Activated CD8-positive, alpha-beta T cell treated with anti-CD3 and anti-CD28 coated beads, Interleukin-2, amount 10 ng/mL, durations not matched to agents 7 days and 5 days (primary cell): ENCODE results near the gene SPATA21. TPM values are rescaled to one million over a fixed set of nuclear protein-coding genes. Genes with fewer than 3 reads are reported as not detected.

Source experiments
- ATAC-seq: fragments of 150-1000 bp; cut with Tn5 transposase; one replicate; pipeline ENCODE4 v1.10.0; 2021; ENCODE audit warnings: moderate library complexity
- CTCF ChIA-PET: fragments of 350-600 bp; sonication (Branson Sonifier 250); formaldehyde crosslinking; loops from one replicate; lab custom pipeline; 2021; ENCODE audit warnings: antibody characterized with exemption; lab: Charles Lee
- POLR2A ChIA-PET: fragments of 350-600 bp; sonication (Branson Sonifier 250); formaldehyde crosslinking; loops from one replicate; lab custom pipeline; 2021; ENCODE audit warnings: antibody characterized with exemption; lab: Charles Lee
- DNase-seq: peaks from one replicate; pipeline ENCODE4 v3.0.0-alpha.2; 2020
- H3K27ac Mint-ChIP-seq: one replicate; pipeline ENCODE4 v1.8.0; 2021; ENCODE audit warnings: mild to moderate bottlenecking, mixed read lengths
- H3K27me3 Mint-ChIP-seq: one replicate; pipeline ENCODE4 v1.8.0; 2021; ENCODE audit warnings: low read depth, mixed read lengths
- H3K36me3 Mint-ChIP-seq: one replicate; pipeline ENCODE4 v1.8.0; 2021; ENCODE audit warnings: low read depth, mixed read lengths
- H3K4me1 Mint-ChIP-seq: one replicate; pipeline ENCODE4 v1.8.0; 2021; ENCODE audit warnings: low read depth, mixed read lengths
- H3K4me3 Mint-ChIP-seq: one replicate; pipeline ENCODE4 v1.8.0; 2021; ENCODE audit warnings: mild to moderate bottlenecking, mixed read lengths
- H3K9me3 Mint-ChIP-seq: one replicate; pipeline ENCODE4 v1.8.0; 2022; ENCODE audit warnings: mixed read lengths; ENCODE audit not compliant: insufficient read depth
- total RNA-seq, 2 experiments: library from RNA; stranded (reverse); gene quantifications; one replicate each; pipeline ENCODE4 v1.2.3, GENCODE V29; 2021

The SPATA21 gene
- total RNA-seq, 2 experiments from 2014 or later, result not detected

DNA sequence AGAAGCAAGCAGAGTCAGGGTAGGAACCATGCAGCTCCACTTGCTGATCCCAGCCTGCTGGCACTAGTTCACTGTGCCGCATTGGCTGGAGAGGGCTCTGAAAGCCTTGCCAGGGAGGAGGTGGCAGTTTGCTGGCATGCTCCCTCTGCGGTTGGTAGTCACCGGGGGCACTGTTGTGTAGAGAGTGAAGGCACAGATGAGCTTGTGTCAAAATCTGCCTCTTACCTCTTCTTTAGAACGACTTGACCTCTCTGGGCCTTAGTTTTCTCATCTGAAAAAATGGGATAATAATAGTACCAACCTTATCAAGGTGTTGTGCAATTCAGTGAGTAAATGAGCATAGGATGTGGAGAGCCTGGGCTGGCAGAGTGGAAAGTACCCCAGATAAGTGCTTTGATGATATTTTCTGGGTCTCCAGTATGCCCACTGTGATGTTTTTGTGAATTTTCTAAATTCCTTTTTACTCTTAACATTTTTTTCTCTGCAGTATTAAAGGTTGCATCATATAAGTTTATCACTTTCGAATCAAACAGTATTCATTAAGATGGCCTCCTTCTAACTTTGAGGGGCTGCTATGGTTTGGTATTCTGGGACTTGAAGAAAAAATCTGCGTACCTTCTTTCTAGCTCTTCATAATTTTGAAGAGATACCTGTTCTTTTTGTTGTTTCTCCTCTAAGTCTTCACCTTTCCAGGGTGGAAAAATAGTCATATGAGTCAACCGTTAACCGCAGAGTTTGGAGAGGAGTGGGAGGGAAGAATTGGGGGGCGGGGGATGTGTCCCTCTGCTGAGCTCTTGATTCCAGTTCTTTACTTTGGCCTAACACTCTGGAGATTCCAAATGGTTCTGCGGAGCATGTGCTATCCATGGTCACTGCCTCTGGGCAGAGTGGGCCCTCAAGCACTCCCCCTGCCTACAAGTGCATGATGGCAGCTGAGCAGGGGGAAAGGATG, 43.4 kb downstream of the SPATA21 start:
- DNase-seq (no peak), ATAC-seq (no peak)
- POLR2A ChIA-PET, result no interaction called here
- Mint-ChIP-seq H3K9me3 (no peaks in the 10 kb centered on the region), H3K36me3 (peaks cover 56% of the 10 kb centered on the region), H3K4me3 (no peak overlapping the region), H3K27me3 (no peaks in the 10 kb centered on the region), H3K27ac (no peak overlapping the region), H3K4me1 (peaks cover 50% of the 10 kb centered on the region)
- CTCF ChIA-PET, result interaction anchor here (1.1 to 3.8 kb wide), 3 partner anchors 27 to 47 kb away, joined by 5 to 18 read pairs (median 6); partner anchors contain the start of gene NECAP2

DNA sequence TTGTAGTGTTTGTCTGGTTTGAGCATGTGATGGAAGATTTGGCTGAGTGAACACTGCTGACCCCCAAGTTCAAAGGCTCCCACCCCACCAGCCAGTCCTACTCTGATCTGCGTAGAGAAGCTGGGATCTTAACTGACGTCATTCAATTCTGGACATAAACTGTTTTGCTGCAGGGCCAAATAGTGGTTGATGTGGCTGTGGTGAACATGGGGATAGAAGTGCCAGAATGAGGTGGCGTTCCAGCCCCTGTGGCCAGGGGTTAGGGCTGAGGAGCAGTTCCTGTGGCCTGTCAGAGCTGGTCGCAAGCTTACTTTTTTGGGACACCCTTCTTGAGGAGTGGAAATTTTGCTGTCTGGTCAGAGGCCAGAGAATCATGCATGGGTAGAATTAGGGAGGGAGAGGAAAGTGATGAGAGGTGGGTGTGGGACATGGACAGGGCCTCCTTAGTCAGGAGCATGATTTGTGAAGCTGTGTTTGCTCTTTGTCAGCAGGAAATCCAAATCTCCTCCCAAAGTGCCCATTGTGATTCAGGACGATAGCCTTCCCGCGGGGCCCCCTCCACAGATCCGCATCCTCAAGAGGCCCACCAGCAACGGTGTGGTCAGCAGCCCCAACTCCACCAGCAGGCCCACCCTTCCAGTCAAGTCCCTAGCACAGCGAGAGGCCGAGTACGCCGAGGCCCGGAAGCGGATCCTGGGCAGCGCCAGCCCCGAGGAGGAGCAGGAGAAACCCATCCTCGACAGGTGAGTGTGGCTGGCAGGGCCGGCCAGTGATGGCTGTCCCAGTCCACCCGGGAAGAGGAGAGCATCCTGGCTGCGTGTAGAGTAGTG, 44.3 kb downstream of the SPATA21 start:
- ChIA-PET CTCF (interaction anchor here (1.6 to 3.8 kb wide), 2 partner anchors 27 to 48 kb away, joined by 6 to 18 read pairs; partner anchors contain the start of gene NECAP2), POLR2A (no interaction called here)
- ATAC-seq (no peak), DNase-seq (no peak)
- no peak overlapping the region for H3K4me3 Mint-ChIP-seq
- peak overlapping the region; percentile 82 for H3K27ac Mint-ChIP-seq
- peaks cover 56% of the 10 kb centered on the region for H3K4me1 Mint-ChIP-seq
- no peaks in the 10 kb centered on the region for H3K9me3 Mint-ChIP-seq
- no peaks in the 10 kb centered on the region for H3K27me3 Mint-ChIP-seq
- H3K36me3 Mint-ChIP-seq, result peaks cover 56% of the 10 kb centered on the region

DNA sequence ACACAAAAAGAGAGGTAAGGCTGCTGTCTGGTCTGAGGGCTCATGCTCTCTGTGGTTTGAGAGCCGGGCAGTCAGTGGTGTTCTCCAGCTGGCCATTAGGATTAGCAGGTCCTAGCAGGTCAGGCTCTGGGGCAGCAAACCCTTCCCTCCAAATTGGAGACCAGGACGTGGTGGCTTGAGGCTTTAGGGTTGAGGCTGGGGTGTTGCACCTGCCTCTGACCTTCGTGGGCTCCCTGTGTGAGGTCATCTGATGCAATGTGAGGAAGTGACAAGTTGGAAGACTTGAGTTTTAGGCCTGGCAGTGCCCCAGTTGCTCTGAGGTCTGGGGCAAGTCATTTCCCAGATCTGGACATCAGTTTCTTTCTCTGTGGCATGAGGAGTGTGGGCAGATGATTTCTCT, 45.8 kb downstream of the SPATA21 start:
- peaks cover 50% of the 10 kb centered on the region for H3K36me3 Mint-ChIP-seq
- no peaks in the 10 kb centered on the region for H3K27me3 Mint-ChIP-seq
- H3K4me1 Mint-ChIP-seq, result peaks cover 63% of the 10 kb centered on the region
- H3K27ac Mint-ChIP-seq, result peak overlapping the region; percentile 82
- no peaks in the 10 kb centered on the region for H3K9me3 Mint-ChIP-seq
- ChIA-PET CTCF (interaction anchor here (1.2 to 3.8 kb wide), 2 partner anchors 17 to 49 kb away, joined by 3 to 18 read pairs; partner anchors contain the start of gene NECAP2), POLR2A (interaction anchor here (0.6 kb wide), 1 partner anchor 215 kb away, joined by 3 read pairs; no protein-coding TSS in a partner anchor)
- ATAC-seq, result peak; percentile 37
- H3K4me3 Mint-ChIP-seq, result no peak overlapping the region
- peak; percentile 32 for DNase-seq

DNA sequence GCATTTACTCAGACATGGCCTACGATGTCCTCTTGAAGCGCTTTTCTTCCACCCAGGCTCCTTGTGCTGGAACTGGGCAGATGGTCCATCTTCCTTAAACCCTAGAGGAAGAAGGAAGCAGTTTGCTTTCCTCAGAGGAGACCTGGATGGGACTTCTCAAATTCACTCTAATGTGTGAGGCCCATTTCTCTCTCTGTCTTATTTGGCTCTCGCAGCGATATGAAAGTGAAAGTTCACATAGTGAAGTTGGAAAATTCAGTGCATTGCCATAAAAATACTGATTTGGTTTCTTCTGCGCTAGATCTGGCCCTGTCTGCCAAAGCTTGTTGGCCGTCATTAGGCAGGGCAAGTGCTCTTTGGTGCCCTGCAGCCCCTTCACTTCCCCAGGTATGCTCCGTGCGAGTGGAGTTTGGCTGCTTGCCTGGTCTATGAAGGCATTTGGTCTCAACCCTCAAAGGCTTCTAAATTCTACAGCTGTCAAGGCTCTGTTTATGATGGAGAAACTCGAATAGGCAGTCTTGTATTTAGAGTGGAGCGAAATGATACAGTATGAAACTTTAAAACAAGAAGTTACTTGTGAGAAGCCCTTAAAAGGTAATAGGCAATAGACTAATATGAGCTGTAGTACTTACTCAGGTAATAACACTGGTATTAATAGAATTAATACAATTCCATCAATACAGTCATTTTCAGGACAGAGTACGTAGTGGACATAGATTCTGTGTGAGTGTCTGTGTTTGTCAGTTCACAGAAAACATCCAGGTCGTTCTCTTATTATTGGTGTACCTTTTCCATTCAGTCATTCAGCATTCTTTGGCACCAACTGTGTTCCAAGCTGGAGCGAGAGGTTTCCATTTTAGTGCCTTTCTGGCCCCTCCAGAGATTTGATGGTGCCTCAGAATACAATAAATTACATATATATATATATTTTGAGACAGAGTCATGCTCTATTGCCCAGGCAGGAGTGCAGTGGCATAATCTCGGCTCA, 49.7 kb downstream of the SPATA21 start:
- Mint-ChIP-seq H3K4me1 (peaks cover 76% of the 10 kb centered on the region), H3K27me3 (no peaks in the 10 kb centered on the region), H3K4me3 (peak overlapping the region; percentile 67), H3K36me3 (peaks cover 33% of the 10 kb centered on the region), H3K9me3 (no peaks in the 10 kb centered on the region), H3K27ac (peak overlapping the region; percentile 58)
- ChIA-PET POLR2A (interaction anchor here (1.1 to 2.9 kb wide), 3 partner anchors 19 to 53 kb away, joined by 5 to 15 read pairs (median 10); partner anchors contain the start of gene NECAP2), CTCF (interaction anchor here (0.6 to 1.4 kb wide), 7 partner anchors 9 to 53 kb away, joined by 3 to 5 read pairs (median 3); partner anchors contain the start of gene NECAP2)
- ATAC-seq, result peak; percentile 56
- no peak for DNase-seq

DNA sequence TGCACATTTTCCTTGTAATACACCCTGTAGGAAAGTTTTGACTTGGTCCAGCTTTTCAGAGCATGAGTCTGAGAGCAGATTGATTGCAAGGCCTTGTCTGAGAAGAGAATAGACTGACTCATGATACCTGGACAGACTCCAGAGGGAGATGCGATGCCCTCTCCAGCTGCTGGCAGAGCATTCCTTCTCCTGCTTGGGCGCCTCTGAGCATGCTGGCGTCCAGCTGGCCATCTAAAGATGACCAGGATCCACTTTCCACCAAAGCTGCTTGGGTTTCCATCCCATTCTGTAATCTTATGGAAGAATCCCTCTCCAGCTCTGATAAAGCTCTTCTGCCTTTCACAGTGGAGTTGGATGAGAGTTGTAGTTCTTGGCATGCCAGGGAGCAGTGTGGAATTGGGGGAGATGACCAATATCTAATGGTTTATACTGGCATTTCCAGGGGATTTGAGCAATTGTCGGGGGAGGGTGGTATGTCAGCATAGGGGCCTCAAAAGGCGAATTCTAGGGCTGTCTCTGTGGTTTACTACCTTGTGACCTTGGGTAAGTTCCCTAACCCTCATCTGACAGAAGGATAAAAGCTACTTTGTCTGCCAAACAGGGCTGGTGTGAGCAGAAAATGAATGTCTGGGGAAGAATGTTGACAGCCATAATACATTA, 50.6 kb downstream of the SPATA21 start:
- ChIA-PET CTCF (interaction anchor here (1.0 to 1.4 kb wide), 4 partner anchors 10 to 39 kb away, joined by 3 to 5 read pairs (median 3); no protein-coding TSS in a partner anchor), POLR2A (interaction anchor here (0.8 to 2.9 kb wide), 3 partner anchors 15 to 54 kb away, joined by 3 to 15 read pairs (median 10); partner anchors contain the start of gene NECAP2)
- DNase-seq (no peak), ATAC-seq (peak; percentile 58)
- Mint-ChIP-seq H3K27me3 (no peaks in the 10 kb centered on the region), H3K4me3 (peak overlapping the region; percentile 26), H3K4me1 (peaks cover 67% of the 10 kb centered on the region), H3K27ac (peak overlapping the region; percentile 60), H3K36me3 (peaks cover 31% of the 10 kb centered on the region), H3K9me3 (no peaks in the 10 kb centered on the region)

DNA sequence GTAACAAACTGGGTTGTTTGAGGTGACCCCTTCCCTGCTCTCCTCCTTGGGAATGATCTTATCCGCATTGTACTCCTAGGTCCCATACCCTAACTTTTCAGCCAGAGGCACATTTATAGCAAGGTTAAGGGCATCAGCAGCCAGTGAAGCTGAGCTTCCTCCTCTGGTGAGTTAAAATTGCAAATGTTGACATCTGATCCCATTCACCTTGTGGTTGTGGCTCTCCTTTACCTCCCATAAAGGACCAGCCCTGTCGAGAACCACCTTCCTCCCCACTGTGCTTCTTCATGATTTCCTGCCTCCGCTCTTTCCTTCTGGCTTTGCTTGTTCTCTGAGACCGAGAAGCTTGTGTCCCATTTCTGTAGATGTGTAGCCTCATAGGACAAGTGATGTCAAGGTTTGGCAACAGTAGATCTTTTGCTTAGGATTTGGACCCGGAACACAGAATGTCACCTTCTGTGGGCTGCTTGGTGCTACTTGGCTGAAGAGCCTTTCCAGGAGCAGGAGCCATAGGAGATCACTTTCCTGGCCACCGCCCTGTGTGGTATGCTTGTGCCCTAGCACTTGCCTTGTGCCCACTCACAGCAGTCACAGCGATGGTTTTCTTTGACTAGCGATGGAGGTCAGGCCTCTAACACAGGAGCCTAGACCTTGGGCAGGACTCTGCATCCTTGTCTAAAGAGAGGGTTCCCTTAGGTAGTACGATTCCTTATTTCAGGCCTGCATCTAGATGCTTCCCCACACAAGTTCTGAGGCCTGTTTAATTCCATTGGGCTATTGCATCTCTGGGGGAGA, 51.4 kb downstream of the SPATA21 start:
- ATAC-seq (peak; percentile 25), DNase-seq (no peak)
- H3K36me3 Mint-ChIP-seq, result peaks cover 27% of the 10 kb centered on the region
- CTCF ChIA-PET, result interaction anchor here (1.3 to 1.4 kb wide), 2 partner anchors 10 to 23 kb away, joined by 3 to 5 read pairs; no protein-coding TSS in a partner anchor
- H3K27ac Mint-ChIP-seq, result peak overlapping the region; percentile 60
- POLR2A ChIA-PET, result interaction anchor here (0.8 to 2.9 kb wide), 3 partner anchors 14 to 55 kb away, joined by 3 to 15 read pairs (median 10); partner anchors contain the start of gene NECAP2
- H3K4me1 Mint-ChIP-seq, result peaks cover 59% of the 10 kb centered on the region
- H3K27me3 Mint-ChIP-seq, result no peaks in the 10 kb centered on the region
- H3K4me3 Mint-ChIP-seq, result no peak overlapping the region
- H3K9me3 Mint-ChIP-seq, result no peaks in the 10 kb centered on the region

DNA sequence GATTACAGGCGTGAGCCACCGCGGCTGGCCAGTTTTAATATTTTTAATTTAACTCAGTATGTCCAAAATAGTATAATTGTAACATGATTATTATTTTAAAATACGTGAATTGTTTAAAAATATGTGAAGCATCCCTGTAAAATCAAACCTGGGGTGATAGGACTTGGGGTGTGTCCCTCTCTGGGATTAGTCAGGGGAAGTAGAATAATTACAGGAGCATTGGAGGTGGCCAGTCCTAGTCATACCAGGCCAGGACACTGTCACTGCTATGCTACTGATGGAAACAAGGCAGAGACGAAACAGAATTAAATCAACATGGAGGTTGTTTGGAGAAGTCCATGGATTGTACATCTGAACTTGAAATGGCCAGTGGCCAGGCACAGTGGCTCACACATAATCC, 53.3 kb downstream of the SPATA21 start:
- ATAC-seq (no peak), DNase-seq (no peak)
- no peaks in the 10 kb centered on the region for H3K9me3 Mint-ChIP-seq
- H3K36me3 Mint-ChIP-seq, result peaks cover 22% of the 10 kb centered on the region
- peaks cover 47% of the 10 kb centered on the region for H3K4me1 Mint-ChIP-seq
- H3K27ac Mint-ChIP-seq, result peak overlapping the region; percentile 71
- CTCF ChIA-PET, result no interaction called here
- no peaks in the 10 kb centered on the region for H3K27me3 Mint-ChIP-seq
- no peak overlapping the region for H3K4me3 Mint-ChIP-seq
- POLR2A ChIA-PET, result no interaction called here

DNA sequence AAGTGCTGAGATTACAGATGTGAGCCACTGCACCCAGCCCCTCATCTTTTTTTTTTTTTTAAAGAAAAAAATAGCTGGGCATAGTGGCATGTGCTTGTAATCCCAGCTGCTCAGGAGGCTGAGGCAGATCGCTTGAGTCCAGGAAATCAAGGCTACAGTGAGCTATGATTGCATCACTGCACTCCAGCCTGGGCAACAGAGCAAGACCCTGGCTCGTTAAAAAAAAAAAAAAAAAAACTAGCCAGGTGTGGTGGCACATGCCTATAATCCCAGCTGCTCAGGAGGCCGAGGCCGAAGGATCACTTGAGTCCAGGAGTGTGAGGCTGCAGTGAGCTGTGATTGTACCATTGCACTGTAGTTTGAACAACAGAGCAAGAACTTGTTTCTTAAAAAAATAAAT, 56.4 kb downstream of the SPATA21 start:
- DNase-seq, result no peak
- POLR2A ChIA-PET, result interaction anchor here (1.3 kb wide), 1 partner anchor 13 kb away, joined by 4 read pairs; the partner anchor contains the start of gene SZRD1
- H3K4me1 Mint-ChIP-seq, result peaks cover 37% of the 10 kb centered on the region

DNA sequence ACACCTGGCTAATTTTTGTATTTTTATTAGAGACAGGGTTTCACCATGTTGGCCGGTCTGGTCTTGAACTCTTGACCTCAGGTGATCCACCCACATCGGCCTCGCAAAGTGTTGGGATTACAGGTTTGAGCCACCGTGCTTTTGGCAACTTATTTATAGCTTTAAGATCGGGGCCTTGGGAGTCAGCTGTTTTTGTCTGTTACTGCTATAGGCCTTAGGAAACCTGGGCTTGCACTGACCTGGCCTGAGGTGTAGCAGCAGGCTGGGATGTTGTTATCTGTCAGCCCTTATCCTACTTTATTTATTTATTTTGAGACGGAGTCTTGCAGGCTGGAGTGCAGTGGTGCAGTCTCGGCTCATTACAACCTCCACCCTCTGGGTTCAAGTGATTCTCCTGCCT, 58.8 kb downstream of the SPATA21 start:
- H3K4me3 Mint-ChIP-seq, result no peak overlapping the region
- no peak overlapping the region for H3K27ac Mint-ChIP-seq
- peaks cover 28% of the 10 kb centered on the region for H3K36me3 Mint-ChIP-seq
- ChIA-PET CTCF (no interaction called here), POLR2A (no interaction called here)
- peaks cover 37% of the 10 kb centered on the region for H3K4me1 Mint-ChIP-seq
- no peaks in the 10 kb centered on the region for H3K27me3 Mint-ChIP-seq
- ATAC-seq (no peak), DNase-seq (no peak)
- H3K9me3 Mint-ChIP-seq, result no peaks in the 10 kb centered on the region

More for the DNA sequence above, 56.4 kb downstream of the SPATA21 start:
- no peak for ATAC-seq
- CTCF ChIA-PET, result interaction anchor here (0.7 to 1.3 kb wide), 2 partner anchors 15 to 29 kb away, joined by 3 read pairs; partner anchors contain the start of gene FBXO42
- no peak overlapping the region for H3K27ac Mint-ChIP-seq
- H3K4me3 Mint-ChIP-seq, result no peak overlapping the region
- no peaks in the 10 kb centered on the region for H3K27me3 Mint-ChIP-seq
- no peaks in the 10 kb centered on the region for H3K9me3 Mint-ChIP-seq
- H3K36me3 Mint-ChIP-seq, result peaks cover 22% of the 10 kb centered on the region
